ENCODE data around the gene ATP8B2.
"Not testable (repeated sequence)": the region's sequence is repeated elsewhere in the genome, so short reads cannot be mapped to it uniquely, and the experiment has no call there.

DNA sequence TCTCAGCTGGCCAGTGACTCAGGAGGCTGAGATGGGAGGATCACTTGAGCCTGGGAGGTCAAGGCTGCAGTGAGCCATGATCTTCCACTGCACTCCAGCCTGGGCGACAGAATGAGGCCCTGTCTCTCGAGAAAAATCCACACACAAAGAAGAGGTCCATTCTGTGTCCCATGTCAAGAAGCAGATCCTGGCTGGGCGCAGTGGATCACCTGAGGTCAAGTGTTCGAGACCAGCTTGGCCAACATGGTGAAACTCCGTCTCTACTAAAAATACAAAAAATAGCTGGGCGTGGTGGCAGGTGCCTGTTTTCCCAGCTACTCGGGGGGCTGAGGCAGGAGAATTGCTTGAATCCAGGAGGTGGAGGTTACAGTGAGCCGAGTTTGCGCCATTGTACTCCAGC is 16.0 kb downstream of the ATP8B2 start:
- TF ChIP-seq, protein P1, sequence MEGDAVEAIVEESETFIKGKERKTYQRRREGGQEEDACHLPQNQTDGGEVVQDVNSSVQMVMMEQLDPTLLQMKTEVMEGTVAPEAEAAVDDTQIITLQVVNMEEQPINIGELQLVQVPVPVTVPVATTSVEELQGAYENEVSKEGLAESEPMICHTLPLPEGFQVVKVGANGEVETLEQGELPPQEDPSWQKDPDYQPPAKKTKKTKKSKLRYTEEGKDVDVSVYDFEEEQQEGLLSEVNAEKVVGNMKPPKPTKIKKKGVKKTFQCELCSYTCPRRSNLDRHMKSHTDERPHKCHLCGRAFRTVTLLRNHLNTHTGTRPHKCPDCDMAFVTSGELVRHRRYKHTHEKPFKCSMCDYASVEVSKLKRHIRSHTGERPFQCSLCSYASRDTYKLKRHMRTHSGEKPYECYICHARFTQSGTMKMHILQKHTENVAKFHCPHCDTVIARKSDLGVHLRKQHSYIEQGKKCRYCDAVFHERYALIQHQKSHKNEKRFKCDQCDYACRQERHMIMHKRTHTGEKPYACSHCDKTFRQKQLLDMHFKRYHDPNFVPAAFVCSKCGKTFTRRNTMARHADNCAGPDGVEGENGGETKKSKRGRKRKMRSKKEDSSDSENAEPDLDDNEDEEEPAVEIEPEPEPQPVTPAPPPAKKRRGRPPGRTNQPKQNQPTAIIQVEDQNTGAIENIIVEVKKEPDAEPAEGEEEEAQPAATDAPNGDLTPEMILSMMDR (IDR thresholded peaks at IDR 0.05; ENCODE audit: low read depth, low read length) = not testable (repeated sequence)
- not testable (repeated sequence) for TF ChIP-seq EZH2phosphoT487 (IDR thresholded peaks at IDR 0.05; ENCODE audit: low read depth)

All from OCI-LY3 (cell line).